H9 (cell line): ENCODE data around the gene IGFBP4. TPM values are rescaled to one million over a fixed set of nuclear protein-coding genes. Genes with fewer than 3 reads are reported as not detected.

Experiments used
- DNase-seq: peaks from one replicate; pipeline ENCODE4 v3.0.0-alpha.2; 2017
- H2AFZ ChIP-seq: one replicate; pipeline ENCODE4 v1.6.1; 2013; ENCODE audit warnings: mild to moderate bottlenecking, low read length, control low read depth, moderate library complexity
- H2AK5ac ChIP-seq: 2 replicates; pipeline ENCODE4 v1.6.1; 2013; ENCODE audit warnings: low read length, control low read depth, mixed read lengths; ENCODE audit not compliant: insufficient read length
- H2BK120ac ChIP-seq: one replicate; pipeline ENCODE4 v1.6.1; 2013; ENCODE audit warnings: low read depth, mild to moderate bottlenecking, low read length, control low read depth, inconsistent platforms; ENCODE audit not compliant: poor library complexity, severe bottlenecking
- H2BK12ac ChIP-seq: 2 replicates; pipeline ENCODE4 v1.6.1; 2013; ENCODE audit warnings: low read length, control low read depth, mixed read lengths, low read depth; ENCODE audit not compliant: insufficient read length
- H2BK15ac ChIP-seq: 2 replicates; pipeline ENCODE4 v1.6.1; 2013; ENCODE audit warnings: low read depth, low read length, control low read depth
- H2BK20ac ChIP-seq: one replicate; pipeline ENCODE4 v1.6.1; 2013; ENCODE audit warnings: low read depth, mild to moderate bottlenecking, low read length, control low read depth, inconsistent platforms; ENCODE audit not compliant: poor library complexity, severe bottlenecking
- H2BK5ac ChIP-seq: 2 replicates; pipeline ENCODE4 v1.6.1; 2013; ENCODE audit warnings: low read length, control low read depth, mixed read lengths; ENCODE audit not compliant: insufficient read length
- H3K14ac ChIP-seq: 2 replicates; pipeline ENCODE4 v1.6.1; 2013; ENCODE audit warnings: low read length, control low read depth; ENCODE audit not compliant: insufficient read depth
- H3K18ac ChIP-seq: 2 replicates; pipeline ENCODE4 v1.6.1; 2013; ENCODE audit warnings: low read depth, mild to moderate bottlenecking, mixed read lengths, low read length, control low read depth; ENCODE audit not compliant: insufficient read length
- H3K23ac ChIP-seq: 2 replicates; pipeline ENCODE4 v1.6.1; 2013; ENCODE audit warnings: low read length, control low read depth, mixed read lengths, low read depth; ENCODE audit not compliant: insufficient read length
- H3K23me2 ChIP-seq: 2 replicates; pipeline ENCODE4 v1.6.1; 2013; ENCODE audit warnings: low read depth, mild to moderate bottlenecking, mixed read lengths, low read length, control low read depth; ENCODE audit not compliant: insufficient read length, poor library complexity, severe bottlenecking
- H3K27ac ChIP-seq: 2 replicates; pipeline ENCODE4 v1.5.1; 2013; ENCODE audit warnings: low read length, control low read depth, mixed read lengths, low read depth; ENCODE audit not compliant: insufficient read length
- H3K27me3 ChIP-seq: 2 replicates; pipeline ENCODE4 v1.6.1; 2013; ENCODE audit warnings: low read length, control low read depth, inconsistent platforms; ENCODE audit not compliant: insufficient read depth
- H3K4ac ChIP-seq: 2 replicates; pipeline ENCODE4 v1.6.1; 2013; ENCODE audit warnings: low read depth, mild to moderate bottlenecking, control low read depth, inconsistent platforms, low read length, moderate library complexity
- H3K4me1 ChIP-seq: 2 replicates; pipeline ENCODE4 v1.6.1; 2013; ENCODE audit warnings: low read length, control low read depth, inconsistent platforms; ENCODE audit not compliant: insufficient read depth
- H3K4me2 ChIP-seq: 2 replicates; pipeline ENCODE4 v1.6.1; 2013; ENCODE audit warnings: low read length, control low read depth, mixed read lengths; ENCODE audit not compliant: insufficient read length, insufficient read depth
- H3K56ac ChIP-seq: 2 replicates; pipeline ENCODE4 v1.6.1; 2013; ENCODE audit warnings: low read depth, mild to moderate bottlenecking, mixed read lengths, low read length, control low read depth; ENCODE audit not compliant: insufficient read length
- H3K79me1 ChIP-seq: 2 replicates; pipeline ENCODE4 v1.6.1; 2013; ENCODE audit warnings: low read depth, mild to moderate bottlenecking, moderate library complexity, low read length, control low read depth, inconsistent platforms; ENCODE audit not compliant: insufficient read depth, poor library complexity, severe bottlenecking
- H3K79me2 ChIP-seq: 2 replicates; pipeline ENCODE4 v1.6.1; 2013; ENCODE audit warnings: low read length, control low read depth, inconsistent platforms; ENCODE audit not compliant: insufficient read depth
- H3K9ac ChIP-seq: 2 replicates; pipeline ENCODE4 v1.6.1; 2013; ENCODE audit warnings: low read length, control low read depth, mixed read lengths; ENCODE audit not compliant: insufficient read length; ENCODE audit errors: extremely low read depth
- H3K9me3 ChIP-seq: one replicate; pipeline ENCODE4 v1.6.1; 2013; ENCODE audit warnings: low read depth, low read length, inconsistent platforms; ENCODE audit not compliant: control insufficient read depth
- H3T11ph ChIP-seq: one replicate; pipeline ENCODE4 v1.6.1; 2013; ENCODE audit warnings: mild to moderate bottlenecking, low read length, control low read depth, inconsistent platforms
- H4K20me1 ChIP-seq: one replicate; pipeline ENCODE4 v1.6.1; 2013; ENCODE audit not compliant: control insufficient read depth, insufficient read length, insufficient read depth
- H4K5ac ChIP-seq: 2 replicates; pipeline ENCODE4 v1.6.1; 2013; ENCODE audit warnings: low read depth, mild to moderate bottlenecking, mixed read lengths, low read length, control low read depth; ENCODE audit not compliant: insufficient read length
- H4K8ac ChIP-seq: replicated peaks from 2 replicates; pipeline ENCODE4 v1.6.1; 2013; ENCODE audit warnings: low read length, control low read depth, mixed read lengths, low read depth; ENCODE audit not compliant: insufficient read length
- H4K91ac ChIP-seq: 2 replicates; pipeline ENCODE4 v1.6.1; 2013; ENCODE audit warnings: low read depth, mild to moderate bottlenecking, moderate library complexity, mixed read lengths, low read length, control low read depth; ENCODE audit not compliant: insufficient read length
- H3K27ac Mint-ChIP-seq, 3 experiments: 2 replicates in 2 of 3; 3 replicates in 1 of 3; pipeline ENCODE4 v1.8.0; 2020 to 2021; ENCODE audit warnings: mixed read lengths in 3 of 3, mild to moderate bottlenecking in 1 of 3, moderate library complexity in 1 of 3
- H3K27me3 Mint-ChIP-seq: 2 replicates; pipeline ENCODE4 v1.8.0; 2021; ENCODE audit warnings: low read depth, mild to moderate bottlenecking, moderate library complexity, mixed read lengths
- H3K36me3 Mint-ChIP-seq, 3 experiments: 2 replicates in 2 of 3; 3 replicates in 1 of 3; pipeline ENCODE4 v1.8.0; 2020 to 2021; ENCODE audit warnings: low read depth in 3 of 3, mixed read lengths in 3 of 3; ENCODE audit not compliant: insufficient read depth in 1 of 3
- H3K4me1 Mint-ChIP-seq, 2 experiments: 2 replicates each; pipeline ENCODE4 v1.8.0; 2020; ENCODE audit warnings: mixed read lengths in 2 of 2
- H3K4me3 Mint-ChIP-seq, 2 experiments: 2 replicates in 1 of 2; 3 replicates in 1 of 2; pipeline ENCODE4 v1.8.0; 2020 to 2021; ENCODE audit warnings: mild to moderate bottlenecking in 2 of 2, mixed read lengths in 2 of 2, moderate library complexity in 1 of 2
- H3K9me3 Mint-ChIP-seq, 2 experiments: 2 replicates in 1 of 2; 3 replicates in 1 of 2; pipeline ENCODE4 v1.8.0; 2020; ENCODE audit warnings: mild to moderate bottlenecking in 2 of 2, mixed read lengths in 2 of 2, moderate library complexity in 1 of 2
- WGBS: extraction: QIAGEN DNeasy Blood & Tissue Kit; methylation state at CpG from one replicate; pipeline ENCODE4 v1.1.7; 2013; ENCODE audit warnings: missing lambda C conversion rate, low lambda C conversion rate, mixed read lengths; ENCODE audit not compliant: insufficient read length; ENCODE audit errors: extremely low coverage; 5-methylcytosine and 5-hydroxymethylcytosine counted together
- total RNA-seq: library from RNA; stranded (reverse); gene quantifications from 2 replicates; pipeline ENCODE4 v1.2.1, GENCODE V29; 2021
- TF ChIP-seq, protein P1 (sequence below): fragments of 200-600 bp; sonication (generic); conservative IDR thresholded peaks from 3 replicates; pipeline ENCODE4 v1.8.0; 2021; ENCODE audit warnings: antibody characterized with exemption, mild to moderate bottlenecking

Gene IGFBP4
- total RNA-seq, 1 experiment from 2014 or later = 49.9 TPM

DNA sequence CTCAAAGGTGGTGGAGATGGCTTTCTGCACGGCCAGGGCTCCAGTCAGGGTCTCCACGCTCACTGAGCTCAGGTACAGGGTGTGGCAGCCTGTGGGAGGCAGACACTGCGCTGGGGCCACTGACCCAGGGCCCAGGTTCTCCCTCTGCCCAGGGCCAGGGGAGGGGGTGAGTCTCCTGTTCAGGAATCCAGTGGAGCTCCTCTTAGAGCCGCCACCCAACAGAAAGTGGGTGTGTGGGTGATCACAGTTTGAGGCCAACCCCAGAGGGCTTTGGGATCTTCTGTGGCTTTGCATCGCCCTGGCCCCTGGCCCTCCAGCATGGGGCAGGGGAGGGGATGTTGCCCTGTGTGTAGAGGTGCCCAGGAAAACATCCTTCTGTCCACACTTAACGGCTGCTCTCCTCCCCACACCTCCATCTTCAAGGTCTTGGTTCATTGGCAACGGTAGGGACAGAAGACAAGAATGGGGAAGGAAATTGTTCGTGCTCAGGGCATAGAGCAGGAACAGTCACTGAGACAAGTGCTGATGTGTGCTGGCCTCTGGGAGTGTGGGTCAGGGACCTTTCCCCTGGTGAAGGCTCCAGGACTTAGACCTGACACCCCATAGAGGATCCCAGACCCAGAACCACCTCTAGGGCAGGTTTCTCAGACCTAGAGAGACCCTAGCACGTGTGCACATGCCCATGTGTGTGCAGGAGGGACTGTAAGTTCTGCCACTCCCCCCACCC lies 36.7 kb downstream of the IGFBP4 start:
- no peaks in the 10 kb centered on the region for H3K9me3 Mint-ChIP-seq
- Histone ChIP-seq H2BK5ac (no peak overlapping the region), H2AFZ (no peak overlapping the region), H3T11ph (no peak overlapping the region), H4K20me1 (no peaks in the 10 kb centered on the region), H3K79me1 (no peaks in the 10 kb centered on the region), H3K4me2 (no peak overlapping the region), H3K27ac (no peak overlapping the region), H3K14ac (no peak overlapping the region), H2BK20ac (no peak overlapping the region), H3K9me3 (no peaks in the 10 kb centered on the region), H3K23me2 (no peaks in the 10 kb centered on the region), H3K23ac (no peak overlapping the region), H3K18ac (no peak overlapping the region), H4K5ac (no peak overlapping the region), H3K4ac (no peak overlapping the region), H2BK12ac (no peak overlapping the region), H3K4me1 (peaks cover 9% of the 10 kb centered on the region), H2BK15ac (no peak overlapping the region), H3K9ac (no peak overlapping the region), H4K8ac (no peak overlapping the region), H3K56ac (no peak overlapping the region), H2BK120ac (no peak overlapping the region), H3K27me3 (no peaks in the 10 kb centered on the region), H2AK5ac (no peak overlapping the region), H4K91ac (no peak overlapping the region), H3K79me2 (no peaks in the 10 kb centered on the region)
- TF ChIP-seq, protein P1, sequence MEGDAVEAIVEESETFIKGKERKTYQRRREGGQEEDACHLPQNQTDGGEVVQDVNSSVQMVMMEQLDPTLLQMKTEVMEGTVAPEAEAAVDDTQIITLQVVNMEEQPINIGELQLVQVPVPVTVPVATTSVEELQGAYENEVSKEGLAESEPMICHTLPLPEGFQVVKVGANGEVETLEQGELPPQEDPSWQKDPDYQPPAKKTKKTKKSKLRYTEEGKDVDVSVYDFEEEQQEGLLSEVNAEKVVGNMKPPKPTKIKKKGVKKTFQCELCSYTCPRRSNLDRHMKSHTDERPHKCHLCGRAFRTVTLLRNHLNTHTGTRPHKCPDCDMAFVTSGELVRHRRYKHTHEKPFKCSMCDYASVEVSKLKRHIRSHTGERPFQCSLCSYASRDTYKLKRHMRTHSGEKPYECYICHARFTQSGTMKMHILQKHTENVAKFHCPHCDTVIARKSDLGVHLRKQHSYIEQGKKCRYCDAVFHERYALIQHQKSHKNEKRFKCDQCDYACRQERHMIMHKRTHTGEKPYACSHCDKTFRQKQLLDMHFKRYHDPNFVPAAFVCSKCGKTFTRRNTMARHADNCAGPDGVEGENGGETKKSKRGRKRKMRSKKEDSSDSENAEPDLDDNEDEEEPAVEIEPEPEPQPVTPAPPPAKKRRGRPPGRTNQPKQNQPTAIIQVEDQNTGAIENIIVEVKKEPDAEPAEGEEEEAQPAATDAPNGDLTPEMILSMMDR = no peak
- no peaks in the 10 kb centered on the region for H3K36me3 Mint-ChIP-seq
- no peak overlapping the region for H3K4me3 Mint-ChIP-seq
- peaks cover 31 to 39% of the 10 kb centered on the region in 2 experiments for H3K4me1 Mint-ChIP-seq
- peaks cover 10% of the 10 kb centered on the region for H3K27me3 Mint-ChIP-seq
- no peak for DNase-seq
- no CpG with 5 or more reads among the region's 9 CpGs for WGBS
- H3K27ac Mint-ChIP-seq = no peak overlapping the region
